GM19193 (cell line): ENCODE results near the gene GAS2L1.

Experiments used
- POLR2A ChIP-seq: IDR thresholded peaks from 4 replicates; pipeline ENCODE4 v1.6.1; 2011; ENCODE audit not compliant: insufficient read depth, insufficient read length; ENCODE audit errors: extremely low read depth

The GAS2L1 gene

GRCh38 chr22:29336751-29337490, 30.5 kb downstream of the GAS2L1 start:
- TF ChIP-seq POLR2A = no peak

DNA sequence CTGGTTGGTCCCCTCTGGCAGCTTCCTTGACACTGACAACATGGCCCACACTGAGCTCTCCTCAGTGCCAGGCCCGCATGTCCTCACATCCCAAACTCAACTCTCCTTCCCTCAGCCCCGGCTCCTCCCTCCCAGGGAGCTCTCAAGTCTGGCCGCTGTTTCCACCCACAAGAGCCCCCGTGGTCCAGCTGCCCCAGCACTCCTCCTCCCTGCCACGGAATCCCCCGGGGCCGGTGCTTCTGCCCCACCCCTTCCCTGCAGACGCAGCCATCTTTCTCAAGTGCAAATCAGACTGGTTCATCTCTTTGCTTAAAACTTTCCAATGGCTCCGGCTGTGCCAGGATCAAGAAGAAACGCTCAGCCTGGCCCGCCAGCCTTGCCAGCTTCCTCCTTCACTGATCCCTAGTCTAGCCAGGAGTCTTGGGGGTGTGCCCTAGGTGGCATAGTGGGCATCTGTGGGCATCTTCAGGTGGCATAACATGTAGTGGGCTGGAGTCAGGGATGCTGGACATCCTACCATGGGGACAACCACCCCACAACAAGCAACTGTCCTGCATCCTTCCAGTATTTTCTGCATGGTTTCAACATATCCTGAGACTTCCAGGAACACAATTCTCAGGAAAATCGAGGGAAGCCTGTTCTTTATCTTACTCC, 31.3 kb downstream of the GAS2L1 start:
- TF ChIP-seq POLR2A = no peak

DNA sequence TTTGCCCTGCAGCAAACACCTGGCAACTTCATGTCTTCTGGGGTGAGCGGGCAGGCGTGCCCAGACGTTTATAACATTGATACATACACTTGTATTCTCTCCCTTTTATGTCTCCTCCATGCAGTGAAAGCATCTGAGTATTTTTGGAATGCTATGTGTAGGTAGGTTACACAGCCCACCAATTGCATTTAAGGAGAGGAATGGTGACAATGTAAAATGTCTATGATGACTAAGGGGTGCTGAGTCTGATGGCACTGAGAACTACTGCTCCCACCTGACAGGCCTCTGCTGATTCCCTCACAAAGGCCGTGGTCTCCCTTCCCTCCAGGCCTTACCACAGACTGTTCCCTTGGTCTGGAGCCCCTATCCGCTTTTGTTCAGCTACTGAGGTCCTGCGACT, 31.9 kb downstream of the GAS2L1 start:
- no peak for TF ChIP-seq POLR2A

- TF ChIP-seq POLR2A = no peak
Measured at GRCh38 chr22:29339381-29340235, 33.2 kb downstream of the GAS2L1 start.

- no peak for TF ChIP-seq POLR2A
Measured at GRCh38 chr22:29340566-29340965, 34.1 kb downstream of the GAS2L1 start.

- no peak for TF ChIP-seq POLR2A
Measured at GRCh38 chr22:29341056-29341848, 34.8 kb downstream of the GAS2L1 start.

- TF ChIP-seq POLR2A = no peak
Measured at GRCh38 chr22:29341849-29342127, 35.3 kb downstream of the GAS2L1 start.

DNA sequence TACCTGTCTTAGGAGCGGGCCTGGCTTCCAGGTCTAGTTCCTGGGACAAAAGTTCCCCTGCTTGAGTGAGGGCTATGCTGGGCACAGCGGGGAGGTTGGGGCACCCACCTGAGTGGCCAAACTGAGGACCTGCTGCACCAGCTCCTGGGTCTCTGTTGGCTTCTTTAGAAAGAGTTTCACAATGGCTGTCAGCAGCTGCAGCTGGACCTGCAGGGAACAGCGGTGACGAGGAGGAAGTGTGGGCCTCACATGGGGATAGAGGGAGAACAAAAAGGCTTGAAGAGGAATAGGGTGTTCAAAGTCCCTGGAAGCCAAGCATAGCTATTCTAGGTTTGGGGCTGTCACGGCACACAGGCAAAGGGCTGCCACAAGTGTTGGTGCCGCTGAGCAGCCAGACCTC, 35.7 kb downstream of the GAS2L1 start:
- no peak for TF ChIP-seq POLR2A

GRCh38 chr22:29342577-29343312, 36.3 kb downstream of the GAS2L1 start:
- TF ChIP-seq POLR2A = no peak

GRCh38 chr22:29343313-29343805, 36.9 kb downstream of the GAS2L1 start:
- no peak for TF ChIP-seq POLR2A

DNA sequence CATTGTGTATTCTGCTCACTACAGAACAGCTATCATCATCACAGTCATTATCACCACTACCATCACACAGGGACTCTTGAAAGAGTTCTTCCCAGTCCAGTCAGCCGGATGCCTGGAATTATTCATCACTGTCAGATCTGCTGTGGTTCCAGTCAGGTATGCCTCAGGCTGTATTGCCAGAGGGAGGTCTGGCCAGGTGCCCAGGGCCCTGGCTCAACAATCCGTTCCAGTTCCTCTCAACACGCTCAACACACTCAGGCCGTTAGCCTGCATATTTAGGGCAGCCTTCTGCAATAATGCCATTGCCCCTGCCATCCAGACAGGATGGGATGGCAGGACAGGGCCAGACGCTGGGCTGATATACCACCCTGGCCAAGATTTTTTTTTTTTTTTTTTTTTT, 37.7 kb downstream of the GAS2L1 start:
- TF ChIP-seq POLR2A = no peak

DNA sequence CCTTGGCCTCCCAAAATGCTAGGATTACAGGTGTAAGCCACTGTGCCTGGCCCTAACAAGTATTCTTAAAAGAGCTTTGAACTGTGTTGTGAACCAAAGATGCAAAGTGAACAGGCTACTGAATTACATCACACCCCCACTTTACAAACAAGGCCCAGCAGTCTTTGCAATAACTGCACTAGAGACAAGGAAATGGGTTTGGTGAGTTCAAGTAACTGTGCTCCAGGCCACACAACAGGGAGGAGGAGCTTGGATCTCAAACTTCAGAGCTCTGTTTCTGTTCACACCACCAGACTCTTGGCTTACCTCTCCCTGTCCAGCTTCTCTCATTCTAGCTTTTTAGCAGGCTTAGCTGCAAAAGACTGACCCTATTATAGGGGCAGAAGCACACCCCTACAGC, 39.5 kb downstream of the GAS2L1 start:
- no peak for TF ChIP-seq POLR2A

DNA sequence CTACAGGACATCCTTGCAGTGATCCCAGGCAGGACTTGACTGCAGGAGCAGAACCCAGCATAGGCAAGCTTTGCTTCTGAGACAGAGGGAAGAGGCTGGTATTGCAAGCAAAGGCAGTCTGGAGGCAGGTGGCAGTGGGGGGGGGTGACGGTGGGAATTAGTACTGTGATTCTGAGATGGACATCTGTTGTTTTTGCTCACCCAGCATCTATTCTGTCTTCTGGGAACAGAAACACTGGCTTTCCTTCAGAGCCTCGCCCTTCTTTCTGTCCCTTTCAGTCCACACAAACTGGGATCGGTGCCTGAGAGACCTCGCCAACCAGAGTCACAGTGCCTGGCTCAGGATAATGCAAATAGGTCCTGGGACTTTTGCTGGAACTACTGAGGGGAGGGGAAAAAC, 40.2 kb downstream of the GAS2L1 start:
- no peak for TF ChIP-seq POLR2A

DNA sequence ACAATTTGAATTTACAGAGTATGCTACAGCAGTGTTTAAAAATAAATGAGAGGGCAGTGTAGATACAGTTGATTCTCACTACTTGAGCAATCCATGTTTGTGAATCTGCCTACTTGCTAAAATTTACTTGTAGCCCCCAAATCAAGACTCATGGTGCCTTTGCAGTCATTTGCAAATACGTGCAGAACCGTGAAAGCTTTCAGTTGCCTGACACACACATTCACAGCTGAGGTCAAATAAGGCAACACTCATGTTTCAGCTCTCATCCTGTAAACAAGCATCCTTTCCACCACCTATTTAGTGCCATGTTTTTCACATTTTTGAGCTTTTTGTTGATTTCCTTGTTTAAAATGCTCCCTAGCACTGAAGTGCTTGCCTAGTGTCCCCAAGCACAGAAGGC, 41.6 kb downstream of the GAS2L1 start:
- no peak for TF ChIP-seq POLR2A

DNA sequence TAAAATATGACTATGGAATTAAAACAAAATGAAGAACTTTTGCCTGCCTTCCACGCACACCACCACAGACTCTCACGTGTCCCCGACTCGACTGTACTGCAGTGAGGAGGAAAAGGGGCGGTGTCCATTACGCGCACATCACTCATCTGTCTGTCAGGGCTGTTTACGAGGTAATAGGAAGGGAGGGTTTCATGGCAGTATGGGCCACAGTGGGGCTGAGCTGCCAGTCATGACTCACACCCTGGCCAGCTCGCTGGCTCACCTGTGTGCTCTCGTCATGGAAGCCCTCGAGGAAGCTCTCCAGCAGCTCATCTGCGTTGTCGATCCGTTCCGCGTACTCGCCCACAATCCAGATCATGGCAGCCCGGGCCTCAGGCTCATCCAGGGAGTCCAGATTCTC, 42.5 kb downstream of the GAS2L1 start:
- no peak for TF ChIP-seq POLR2A

- no peak for TF ChIP-seq POLR2A
Measured at GRCh38 chr22:29351042-29351441, 44.6 kb downstream of the GAS2L1 start.
